Stimulated activated CD8-positive, alpha-beta memory T cell treated with anti-CD3 and anti-CD28 coated beads, Interleukin-7, amount 100 ng/mL, for 48 hours (primary cell): ENCODE measurements around the gene TF.

Experiments
- DNase-seq, 2 donors: peaks; one replicate each; pipeline ENCODE4 v3.0.0-alpha.2; 2020; ENCODE audit warnings: low read depth in 1 of 2; ENCODE audit errors: extremely low read depth in 1 of 2

The TF gene

GRCh38 chr3:133834621-133835417 is 88.6 kb downstream of the TF start:
- DNase-seq, result no peak

- no peak for DNase-seq
Measured at GRCh38 chr3:133835418-133835743, 89.2 kb downstream of the TF start.

GRCh38 chr3:133835961-133836360 is 89.8 kb downstream of the TF start:
- no peak for DNase-seq

GRCh38 chr3:133836497-133837158 is 90.4 kb downstream of the TF start:
- no peak for DNase-seq

GRCh38 chr3:133837487-133838295 is 91.5 kb downstream of the TF start:
- no peak for DNase-seq

GRCh38 chr3:133838296-133838789 is 92.2 kb downstream of the TF start:
- no peak for DNase-seq

GRCh38 chr3:133838916-133839800 is 93.0 kb downstream of the TF start:
- no peak for DNase-seq

- DNase-seq, result no peak
Measured at GRCh38 chr3:133840055-133840737, 94.0 kb downstream of the TF start.

GRCh38 chr3:133840767-133841166 is 94.6 kb downstream of the TF start:
- no peak for DNase-seq

- DNase-seq, result no peak
Measured at GRCh38 chr3:133841196-133841595, 95.0 kb downstream of the TF start.

GRCh38 chr3:133842158-133842557 is 96.0 kb downstream of the TF start:
- no peak for DNase-seq

GRCh38 chr3:133843634-133844033 is 97.4 kb downstream of the TF start:
- no peak for DNase-seq

- DNase-seq, result no peak
Measured at GRCh38 chr3:133845127-133845526, 98.9 kb downstream of the TF start.
